Tibial artery (tissue), 4 donors: ENCODE results near the gene OSBPL1A.

ENCODE experiments used
- DNase-seq, 2 donors: peaks; one replicate each; pipeline ENCODE4 v3.0.0-alpha.2; 2019
- H3K27ac ChIP-seq, 2 donors: fragments of 200-600 bp; sonication (generic) in 1 of 2; 1 replicate in 1 of 2; 2 replicates in 1 of 2; pipeline ENCODE4 v1.5.1; 2018 to 2019; ENCODE audit warnings: mild to moderate bottlenecking in 1 of 2
- H3K27me3 ChIP-seq, 2 donors: fragments of 200-600 bp; sonication (generic) in 1 of 2; one replicate each; pipeline versions ENCODE4 v1.5.1 to v1.6.0; 2016 to 2019
- H3K36me3 ChIP-seq, 3 donors: fragments of 200-600 bp; sonication (generic) in 2 of 3; one replicate each; pipeline ENCODE4 v1.5.1; 2016 to 2019; ENCODE audit warnings: mild to moderate bottlenecking in 2 of 3
- H3K4me1 ChIP-seq, 4 donors: fragments of 200-600 bp; sonication (generic) in 2 of 4; 1 replicate in 3 of 4; 2 replicates in 1 of 4; pipeline ENCODE4 v1.5.1; 2016 to 2019
- H3K4me3 ChIP-seq, 2 donors: fragments of 200-600 bp; sonication (generic) in 1 of 2; 1 replicate in 1 of 2; 2 replicates in 1 of 2; pipeline ENCODE4 v1.5.1; 2018 to 2019; ENCODE audit warnings: mild to moderate bottlenecking in 2 of 2
- H3K9me3 ChIP-seq, 3 donors: fragments of 200-600 bp; sonication (generic) in 1 of 3; one replicate each; pipeline ENCODE4 v1.5.1; 2016 to 2019
- intact Hi-C: fragments of 100-400 bp; cut with DNase I; formaldehyde crosslinking; loops from one replicate; pipeline ENCODE4 v1.15.0; 2023; ENCODE audit warnings: low total_unique reads
- TF ChIP-seq, protein P1 (sequence below), 2 experiments: fragments of 200-600 bp in 1 of 2; fragments of 450-650 bp in 1 of 2; IDR thresholded peaks; one replicate each; pipeline ENCODE4 v1.5.1; 2017 to 2019; ENCODE audit warnings: antibody characterized with exemption in 2 of 2, mild to moderate bottlenecking in 1 of 2, moderate library complexity in 1 of 2

OSBPL1A gene

GRCh38 chr18:24189664-24190346 is 207.8 kb downstream of the OSBPL1A start:
- intact Hi-C loops = no loop called here
- no peak for DNase-seq
- Histone ChIP-seq H3K4me1 (peaks cover 0 to 15% (median 3%) of the 10 kb centered on the region in 4 donors), H3K4me3 (no peak overlapping the region), H3K27ac (no peak overlapping the region), H3K9me3 (no peaks in the 10 kb centered on the region), H3K27me3 (no peaks in the 10 kb centered on the region), H3K36me3 (peaks cover 0 to 10% (median 4%) of the 10 kb centered on the region in 3 donors)
- TF ChIP-seq, protein P1, sequence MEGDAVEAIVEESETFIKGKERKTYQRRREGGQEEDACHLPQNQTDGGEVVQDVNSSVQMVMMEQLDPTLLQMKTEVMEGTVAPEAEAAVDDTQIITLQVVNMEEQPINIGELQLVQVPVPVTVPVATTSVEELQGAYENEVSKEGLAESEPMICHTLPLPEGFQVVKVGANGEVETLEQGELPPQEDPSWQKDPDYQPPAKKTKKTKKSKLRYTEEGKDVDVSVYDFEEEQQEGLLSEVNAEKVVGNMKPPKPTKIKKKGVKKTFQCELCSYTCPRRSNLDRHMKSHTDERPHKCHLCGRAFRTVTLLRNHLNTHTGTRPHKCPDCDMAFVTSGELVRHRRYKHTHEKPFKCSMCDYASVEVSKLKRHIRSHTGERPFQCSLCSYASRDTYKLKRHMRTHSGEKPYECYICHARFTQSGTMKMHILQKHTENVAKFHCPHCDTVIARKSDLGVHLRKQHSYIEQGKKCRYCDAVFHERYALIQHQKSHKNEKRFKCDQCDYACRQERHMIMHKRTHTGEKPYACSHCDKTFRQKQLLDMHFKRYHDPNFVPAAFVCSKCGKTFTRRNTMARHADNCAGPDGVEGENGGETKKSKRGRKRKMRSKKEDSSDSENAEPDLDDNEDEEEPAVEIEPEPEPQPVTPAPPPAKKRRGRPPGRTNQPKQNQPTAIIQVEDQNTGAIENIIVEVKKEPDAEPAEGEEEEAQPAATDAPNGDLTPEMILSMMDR (IDR thresholded peaks at IDR 0.05) = no peak

DNA sequence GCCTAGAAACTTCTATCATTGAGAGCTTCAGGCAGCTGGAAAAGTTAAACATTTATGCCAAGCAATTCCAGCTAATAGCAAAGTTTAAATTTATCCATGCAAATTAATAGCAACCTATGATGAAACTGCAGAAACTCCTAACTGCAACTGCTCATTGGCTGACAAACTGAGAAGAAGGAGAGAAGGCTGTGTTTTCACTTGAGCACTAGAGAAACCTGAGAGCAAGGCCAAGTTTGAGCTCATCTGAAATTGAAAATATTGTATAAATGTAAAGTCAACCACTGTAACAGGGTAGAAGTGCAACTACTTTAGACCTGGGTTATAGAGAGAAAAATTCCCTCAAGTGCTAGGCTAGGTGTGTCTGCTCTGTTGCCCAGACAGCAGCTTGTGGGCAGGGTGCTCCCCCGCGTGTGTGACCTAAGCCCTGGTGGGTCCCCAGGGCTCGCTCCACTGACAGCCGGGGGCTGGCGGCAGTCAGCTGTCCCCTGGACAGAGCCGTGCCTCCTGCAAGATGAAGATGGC is 208.6 kb downstream of the OSBPL1A start:
- H3K36me3 ChIP-seq = peaks cover 0 to 10% (median 0%) of the 10 kb centered on the region in 3 donors
- TF ChIP-seq, protein P1 (IDR thresholded peaks at IDR 0.05) = no peak
- H3K9me3 ChIP-seq = no peaks in the 10 kb centered on the region
- H3K27ac ChIP-seq = no peak overlapping the region
- DNase-seq = no peak
- H3K27me3 ChIP-seq = no peaks in the 10 kb centered on the region
- intact Hi-C loops = no loop called here
- peaks cover 0 to 15% (median 3%) of the 10 kb centered on the region in 4 donors for H3K4me1 ChIP-seq
- no peak overlapping the region for H3K4me3 ChIP-seq

- Histone ChIP-seq H3K9me3 (no peaks in the 10 kb centered on the region), H3K27ac (no peak overlapping the region), H3K27me3 (no peaks in the 10 kb centered on the region), H3K36me3 (peaks cover 0 to 10% (median 0%) of the 10 kb centered on the region in 3 donors), H3K4me1 (peaks cover 0 to 9% (median 3%) of the 10 kb centered on the region in 4 donors), H3K4me3 (no peak overlapping the region)
- DNase-seq = no peak
- TF ChIP-seq, protein P1 (IDR thresholded peaks at IDR 0.05) = no peak
- intact Hi-C loops = no loop called here
Observed at GRCh38 chr18:24188120-24188519, 209.5 kb downstream of the OSBPL1A start.

DNA sequence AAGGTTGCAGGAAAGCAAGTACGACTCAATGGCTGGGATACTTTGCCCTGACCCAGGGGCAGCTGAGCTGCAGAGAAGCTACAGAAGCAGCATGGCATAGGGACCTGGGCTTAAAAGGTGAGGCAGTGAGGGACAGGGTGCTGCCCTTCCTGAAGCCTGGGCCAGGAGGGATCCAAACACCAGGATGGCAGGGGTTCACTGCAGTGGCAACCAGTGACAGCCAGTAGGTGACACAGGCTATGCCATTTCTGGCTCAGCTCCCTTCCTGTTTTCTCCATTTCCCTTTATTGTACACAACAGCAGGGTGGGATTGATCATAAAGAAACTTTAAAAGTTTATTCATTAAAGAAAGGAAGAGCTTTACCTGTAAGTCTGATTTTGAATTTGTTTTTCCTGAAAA is 209.9 kb downstream of the OSBPL1A start:
- Histone ChIP-seq H3K27me3 (no peaks in the 10 kb centered on the region), H3K9me3 (no peaks in the 10 kb centered on the region), H3K4me1 (peaks cover 0 to 9% (median 3%) of the 10 kb centered on the region in 4 donors), H3K27ac (no peak overlapping the region), H3K4me3 (no peak overlapping the region), H3K36me3 (peaks cover 0 to 10% (median 0%) of the 10 kb centered on the region in 3 donors)
- DNase-seq = no peak
- TF ChIP-seq, protein P1 (IDR thresholded peaks at IDR 0.05) = no peak
- intact Hi-C loops = no loop called here

- peaks cover 0 to 10% (median 0%) of the 10 kb centered on the region in 3 donors for H3K36me3 ChIP-seq
- H3K27ac ChIP-seq = no peak overlapping the region
- H3K4me1 ChIP-seq = peaks cover 0 to 9% (median 3%) of the 10 kb centered on the region in 4 donors
- no peaks in the 10 kb centered on the region for H3K9me3 ChIP-seq
- TF ChIP-seq, protein P1 (IDR thresholded peaks at IDR 0.05) = no peak
- DNase-seq = no peak
- intact Hi-C loops = no loop called here
- no peak overlapping the region for H3K4me3 ChIP-seq
- no peaks in the 10 kb centered on the region for H3K27me3 ChIP-seq
Observed at GRCh38 chr18:24187049-24187448, 210.6 kb downstream of the OSBPL1A start.
